Left lung (tissue), 10 donors: ENCODE measurements around the gene BIRC7. TPM values are rescaled to one million over a fixed set of nuclear protein-coding genes. Genes with fewer than 3 reads are reported as not detected.
A peak's percentile ranks its signal among the peaks of the same experiment; 100 is the strongest.

Experiments used
- ATAC-seq: fragments of 200-7000 bp; cut with Tn5 transposase; one replicate; pipeline ENCODE4 v1.9.1; 2020; ENCODE audit warnings: moderate library complexity
- DNase-seq, 4 donors: peaks; one replicate each; pipeline ENCODE4 v3.0.0-alpha.2; 2013 to 2020
- H3K27ac ChIP-seq, 2 donors: fragments of 200-600 bp; sonication (generic) in 1 of 2; one replicate each; pipeline versions ENCODE4 v1.5.0 to v1.8.0; 2020 to 2021
- H3K27me3 ChIP-seq, 2 donors: fragments of 200-600 bp; sonication (generic) in 1 of 2; one replicate each; pipeline versions ENCODE4 v1.5.0 to v1.8.0; 2020 to 2021
- H3K36me3 ChIP-seq, 2 donors: fragments of 200-600 bp; sonication (generic) in 1 of 2; one replicate each; pipeline versions ENCODE4 v1.5.0 to v1.8.0; 2020 to 2021
- H3K4me1 ChIP-seq, 2 donors: fragments of 200-600 bp; one replicate each; pipeline ENCODE4 v1.8.0; 2021
- H3K4me3 ChIP-seq, 2 donors: fragments of 200-600 bp; sonication (generic) in 1 of 2; one replicate each; pipeline versions ENCODE4 v1.5.0 to v1.8.0; 2020 to 2021; ENCODE audit warnings: mild to moderate bottlenecking in 1 of 2
- H3K9me3 ChIP-seq, 2 donors: fragments of 200-600 bp; sonication (generic) in 1 of 2; one replicate each; pipeline versions ENCODE4 v1.5.0 to v1.8.0; 2020 to 2021
- intact Hi-C, 2 donors: fragments of 100-400 bp; cut with DNase I; formaldehyde crosslinking; loops; one replicate each; pipeline versions ENCODE4 v1.11.2 to v1.14.2; 2022
- polyA plus RNA-seq, 6 donors: library from polyadenylated mRNA; unstranded; fragments of 120-200 nt; gene quantifications; one replicate each; pipeline ENCODE4 v1.2.1, GENCODE V29; 2013; ENCODE audit not compliant: insufficient read length in 6 of 6
- total RNA-seq, 2 donors: library from RNA; stranded (reverse); fragmentation: NEBNext Ultra II Directional; extraction: Animal tissue kit (Norgen Biotek cat#: 25700); gene quantifications; one replicate each; pipeline ENCODE4 v1.2.1, GENCODE V29; 2021
- TF ChIP-seq, protein P1 (sequence below), 2 donors: fragments of 200-600 bp; sonication (generic) in 1 of 2; IDR thresholded peaks; one replicate each; pipeline versions ENCODE4 v1.5.0 to v1.8.0; 2021; ENCODE audit warnings: antibody characterized with exemption in 2 of 2
- donor health status: DM: no; HTN: yes; CAD: no.
- donor health status: DM: no; HTN: no; CAD: no.

BIRC7 gene
- total and polyA plus RNA-seq, 8 donors: 0.24 to 0.64 (median 0.42) TPM; not detected in 4

GRCh38 chr20:63277466-63278272 is 42.0 kb downstream of the BIRC7 start:
- DNase-seq (peak in 1 of 4 donors; percentile 63), ATAC-seq (no peak)
- Histone ChIP-seq H3K9me3 (no peaks in the 10 kb centered on the region), H3K27ac (no peak overlapping the region), H3K4me1 (peaks cover 0 to 22% of the 10 kb centered on the region in 2 donors), H3K27me3 (no peaks in the 10 kb centered on the region), H3K36me3 (peaks cover 0 to 72% of the 10 kb centered on the region in 2 donors), H3K4me3 (no peak overlapping the region)
- TF ChIP-seq, protein P1, sequence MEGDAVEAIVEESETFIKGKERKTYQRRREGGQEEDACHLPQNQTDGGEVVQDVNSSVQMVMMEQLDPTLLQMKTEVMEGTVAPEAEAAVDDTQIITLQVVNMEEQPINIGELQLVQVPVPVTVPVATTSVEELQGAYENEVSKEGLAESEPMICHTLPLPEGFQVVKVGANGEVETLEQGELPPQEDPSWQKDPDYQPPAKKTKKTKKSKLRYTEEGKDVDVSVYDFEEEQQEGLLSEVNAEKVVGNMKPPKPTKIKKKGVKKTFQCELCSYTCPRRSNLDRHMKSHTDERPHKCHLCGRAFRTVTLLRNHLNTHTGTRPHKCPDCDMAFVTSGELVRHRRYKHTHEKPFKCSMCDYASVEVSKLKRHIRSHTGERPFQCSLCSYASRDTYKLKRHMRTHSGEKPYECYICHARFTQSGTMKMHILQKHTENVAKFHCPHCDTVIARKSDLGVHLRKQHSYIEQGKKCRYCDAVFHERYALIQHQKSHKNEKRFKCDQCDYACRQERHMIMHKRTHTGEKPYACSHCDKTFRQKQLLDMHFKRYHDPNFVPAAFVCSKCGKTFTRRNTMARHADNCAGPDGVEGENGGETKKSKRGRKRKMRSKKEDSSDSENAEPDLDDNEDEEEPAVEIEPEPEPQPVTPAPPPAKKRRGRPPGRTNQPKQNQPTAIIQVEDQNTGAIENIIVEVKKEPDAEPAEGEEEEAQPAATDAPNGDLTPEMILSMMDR (IDR thresholded peaks at IDR 0.05): no peak
- intact Hi-C loops: no loop called here

DNA sequence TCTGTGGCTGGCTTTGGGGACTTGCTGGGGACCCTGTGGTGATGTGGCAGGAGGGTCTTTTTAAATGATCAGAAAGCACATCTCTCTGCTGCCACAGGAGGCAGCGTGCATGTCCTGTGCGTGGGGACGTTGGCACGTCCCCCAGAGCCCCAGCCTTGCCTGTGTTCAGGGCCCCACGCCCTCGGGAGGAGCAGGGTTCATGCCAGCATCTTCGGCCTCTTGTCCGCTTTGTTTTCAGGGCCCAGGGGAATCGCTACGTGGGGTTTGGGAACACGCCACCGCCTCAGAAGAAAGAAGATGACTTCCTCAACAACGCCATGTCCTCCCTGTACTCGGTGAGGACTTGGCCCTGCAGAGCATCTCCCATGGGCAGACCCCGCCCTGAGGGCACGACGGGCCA is 43.0 kb downstream of the BIRC7 start:
- TF ChIP-seq, protein P1 (IDR thresholded peaks at IDR 0.05): no peak
- DNase-seq (peak in 1 of 4 donors; percentile 43), ATAC-seq (no peak)
- Histone ChIP-seq H3K27me3 (no peaks in the 10 kb centered on the region), H3K4me1 (peaks cover 0 to 17% of the 10 kb centered on the region in 2 donors), H3K27ac (no peak overlapping the region), H3K4me3 (no peak overlapping the region), H3K9me3 (no peaks in the 10 kb centered on the region), H3K36me3 (peaks cover 0 to 82% of the 10 kb centered on the region in 2 donors)
- intact Hi-C loops: no loop called here

DNA sequence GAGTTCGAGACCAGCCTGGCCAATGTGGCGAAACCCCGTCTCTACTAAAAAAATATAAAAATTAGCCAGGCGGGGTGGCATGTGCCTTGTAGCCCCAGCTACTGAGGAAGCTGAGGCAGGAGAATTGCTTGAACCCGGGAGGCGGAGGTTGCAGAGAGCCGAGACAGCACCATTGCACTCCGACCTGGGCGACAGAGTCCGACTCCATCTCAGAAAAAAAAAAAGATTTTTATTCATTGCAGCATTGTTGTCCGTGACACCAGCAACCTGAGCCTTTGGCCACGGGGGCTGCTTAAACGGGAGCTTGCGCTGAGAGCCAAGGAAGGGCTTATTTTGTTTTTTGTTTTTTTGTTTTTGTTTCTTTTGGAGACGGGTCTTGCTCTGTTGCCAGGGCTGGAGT is 44.2 kb downstream of the BIRC7 start:
- peaks cover 0 to 4% of the 10 kb centered on the region in 2 donors for H3K4me1 ChIP-seq
- DNase-seq (peak in 1 of 4 donors; percentile 16), ATAC-seq (no peak)
- no peaks in the 10 kb centered on the region for H3K27me3 ChIP-seq
- intact Hi-C loops: no loop called here
- TF ChIP-seq, protein P1 (IDR thresholded peaks at IDR 0.05): no peak
- no peak overlapping the region for H3K4me3 ChIP-seq
- H3K36me3 ChIP-seq: peaks cover 0 to 94% of the 10 kb centered on the region in 2 donors
- H3K9me3 ChIP-seq: no peaks in the 10 kb centered on the region
- H3K27ac ChIP-seq: no peak overlapping the region

DNA sequence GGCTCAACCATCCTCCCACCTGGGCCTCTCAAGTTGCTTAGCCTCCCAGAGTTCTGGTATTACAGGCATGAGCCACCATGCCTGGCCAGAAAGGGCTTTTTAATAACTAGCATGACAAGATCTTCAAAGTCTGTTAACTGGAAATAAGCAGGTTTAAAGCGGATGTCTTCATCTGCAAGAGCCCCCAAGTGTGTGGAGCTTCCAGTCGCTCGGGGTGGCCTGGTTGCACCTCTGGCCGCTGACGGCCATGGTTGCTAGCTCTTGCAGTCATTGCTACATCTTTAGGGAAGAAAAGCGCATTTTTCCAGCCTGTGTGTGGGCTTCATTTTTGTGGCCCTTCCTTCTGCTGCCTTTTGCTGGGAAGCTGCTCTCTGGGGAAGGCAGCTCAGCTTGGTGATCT is 44.7 kb downstream of the BIRC7 start:
- Histone ChIP-seq H3K4me1 (no peaks in the 10 kb centered on the region), H3K27ac (no peak overlapping the region), H3K27me3 (no peaks in the 10 kb centered on the region), H3K36me3 (peaks cover 0 to 99% of the 10 kb centered on the region in 2 donors), H3K9me3 (no peaks in the 10 kb centered on the region), H3K4me3 (no peak overlapping the region)
- ATAC-seq: no peak
- intact Hi-C loops: no loop called here
- DNase-seq: peak in 1 of 4 donors; percentile 29
- TF ChIP-seq, protein P1 (IDR thresholded peaks at IDR 0.05): no peak

GRCh38 chr20:63280929-63281545 is 45.3 kb downstream of the BIRC7 start:
- intact Hi-C loops: no loop called here
- Histone ChIP-seq H3K36me3 (peaks cover 0 to 100% of the 10 kb centered on the region in 2 donors), H3K27me3 (no peaks in the 10 kb centered on the region), H3K9me3 (no peaks in the 10 kb centered on the region), H3K4me3 (no peak overlapping the region), H3K4me1 (no peaks in the 10 kb centered on the region), H3K27ac (no peak overlapping the region)
- ATAC-seq (no peak), DNase-seq (peak in 1 of 4 donors; percentile 67)
- TF ChIP-seq, protein P1 (IDR thresholded peaks at IDR 0.05): no peak
